ENCODE measurements around the gene LGALS8.

LGALS8 gene

GRCh38 chr1:236560213-236560771 lies 36.5 kb downstream of the LGALS8 start:
- TF ChIP-seq REST (IDR thresholded peaks at IDR 0.05; ENCODE audit: insufficient replicate concordance, low read depth) (no peak), SPI1 (IDR thresholded peaks at IDR 0.05; ENCODE audit: borderline replicate concordance, low read depth) (no peak), GABPA (IDR thresholded peaks at IDR 0.05; ENCODE audit: low read depth) (no peak), POLR2AphosphoS5 (IDR thresholded peaks at IDR 0.05; ENCODE audit: low read depth) (no peak), CTCF (IDR thresholded peaks at IDR 0.05; ENCODE audit: insufficient read depth, low read length) (no peak)
- H3K27me3 ChIP-seq (ENCODE audit: insufficient read depth, poor library complexity, severe bottlenecking) = no peaks in the 10 kb centered on the region
- no peak for DNase-seq (ENCODE audit: low read depth in 1 of 2, low spot score in 1 of 2)
- H3K4me3 ChIP-seq (replicated peaks; ENCODE audit: insufficient read depth, low read length) = no peak overlapping the region
- H3K27ac ChIP-seq (replicated peaks) = no peak overlapping the region

- H3K27me3 ChIP-seq (ENCODE audit: insufficient read depth, poor library complexity, severe bottlenecking) = no peaks in the 10 kb centered on the region
- DNase-seq (ENCODE audit: low read depth in 1 of 2, low spot score in 1 of 2) = no peak
- TF ChIP-seq REST (IDR thresholded peaks at IDR 0.05; ENCODE audit: insufficient replicate concordance, low read depth) = no peak
- no peak for TF ChIP-seq SPI1 (IDR thresholded peaks at IDR 0.05; ENCODE audit: borderline replicate concordance, low read depth)
- no peak for TF ChIP-seq CTCF (IDR thresholded peaks at IDR 0.05; ENCODE audit: insufficient read depth, low read length)
- no peak for TF ChIP-seq GABPA (IDR thresholded peaks at IDR 0.05; ENCODE audit: low read depth)
- TF ChIP-seq POLR2AphosphoS5 (IDR thresholded peaks at IDR 0.05; ENCODE audit: low read depth) = no peak
- no peak overlapping the region for H3K4me3 ChIP-seq (replicated peaks; ENCODE audit: insufficient read depth, low read length)
- no peak overlapping the region for H3K27ac ChIP-seq (replicated peaks)
Observed at GRCh38 chr1:236561976-236562375, 38.2 kb downstream of the LGALS8 start.

- Histone ChIP-seq H3K27ac (replicated peaks) (no peak overlapping the region), H3K27me3 (ENCODE audit: insufficient read depth, poor library complexity, severe bottlenecking) (no peaks in the 10 kb centered on the region), H3K4me3 (replicated peaks; ENCODE audit: insufficient read depth, low read length) (no peak overlapping the region)
- no peak for DNase-seq (ENCODE audit: low read depth in 1 of 2, low spot score in 1 of 2)
- no peak for TF ChIP-seq CTCF (IDR thresholded peaks at IDR 0.05; ENCODE audit: insufficient read depth, low read length)
- no peak for TF ChIP-seq POLR2AphosphoS5 (IDR thresholded peaks at IDR 0.05; ENCODE audit: low read depth)
- TF ChIP-seq GABPA (IDR thresholded peaks at IDR 0.05; ENCODE audit: low read depth) = no peak
- no peak for TF ChIP-seq SPI1 (IDR thresholded peaks at IDR 0.05; ENCODE audit: borderline replicate concordance, low read depth)
- no peak for TF ChIP-seq REST (IDR thresholded peaks at IDR 0.05; ENCODE audit: insufficient replicate concordance, low read depth)
Observed at GRCh38 chr1:236565530-236565929, 41.7 kb downstream of the LGALS8 start.

Measured in HL-60 (cell line).